HG02852 (cell line): ENCODE results near the gene CSNK1A1.
"Not testable (repeated sequence)": the region's sequence is repeated elsewhere in the genome, so short reads cannot be mapped to it uniquely, and the experiment has no call there.

Experiments used
- ATAC-seq: cut with Tn5 transposase; IDR thresholded peaks from one replicate; pipeline ENCODE4 v1.9.1; 2021; ENCODE audit warnings: mild to moderate bottlenecking, moderate library complexity; ENCODE audit not compliant: unreplicated experiment

The CSNK1A1 gene

DNA sequence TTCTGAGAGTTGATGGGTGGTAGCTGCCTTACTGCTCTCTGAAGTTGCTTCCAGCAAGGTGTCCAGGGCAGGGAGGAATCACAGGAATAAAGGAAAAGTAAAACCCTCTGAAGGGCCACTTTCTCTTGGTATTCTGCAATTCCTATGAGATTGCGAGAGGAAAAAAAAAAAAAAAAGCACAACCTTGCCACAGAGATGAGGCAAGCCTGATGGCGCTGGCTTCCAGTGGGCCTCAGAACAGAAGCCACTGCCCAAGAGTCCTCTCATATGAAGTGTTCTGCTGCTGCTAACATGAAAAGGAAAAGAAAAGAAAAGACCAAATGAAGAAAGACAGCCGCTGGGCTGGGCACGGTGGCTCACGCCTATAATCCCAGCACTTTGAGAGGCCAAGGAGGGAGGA lies 91.3 kb downstream of the CSNK1A1 start:
- no peak for ATAC-seq

- no peak for ATAC-seq
These were observed 93.9 kb downstream of the CSNK1A1 start for GRCh38 chr5:149457393-149457763.

GRCh38 chr5:149456597-149457392 lies 94.4 kb downstream of the CSNK1A1 start:
- ATAC-seq = no peak

GRCh38 chr5:149455889-149456409 lies 95.3 kb downstream of the CSNK1A1 start:
- no peak for ATAC-seq

DNA sequence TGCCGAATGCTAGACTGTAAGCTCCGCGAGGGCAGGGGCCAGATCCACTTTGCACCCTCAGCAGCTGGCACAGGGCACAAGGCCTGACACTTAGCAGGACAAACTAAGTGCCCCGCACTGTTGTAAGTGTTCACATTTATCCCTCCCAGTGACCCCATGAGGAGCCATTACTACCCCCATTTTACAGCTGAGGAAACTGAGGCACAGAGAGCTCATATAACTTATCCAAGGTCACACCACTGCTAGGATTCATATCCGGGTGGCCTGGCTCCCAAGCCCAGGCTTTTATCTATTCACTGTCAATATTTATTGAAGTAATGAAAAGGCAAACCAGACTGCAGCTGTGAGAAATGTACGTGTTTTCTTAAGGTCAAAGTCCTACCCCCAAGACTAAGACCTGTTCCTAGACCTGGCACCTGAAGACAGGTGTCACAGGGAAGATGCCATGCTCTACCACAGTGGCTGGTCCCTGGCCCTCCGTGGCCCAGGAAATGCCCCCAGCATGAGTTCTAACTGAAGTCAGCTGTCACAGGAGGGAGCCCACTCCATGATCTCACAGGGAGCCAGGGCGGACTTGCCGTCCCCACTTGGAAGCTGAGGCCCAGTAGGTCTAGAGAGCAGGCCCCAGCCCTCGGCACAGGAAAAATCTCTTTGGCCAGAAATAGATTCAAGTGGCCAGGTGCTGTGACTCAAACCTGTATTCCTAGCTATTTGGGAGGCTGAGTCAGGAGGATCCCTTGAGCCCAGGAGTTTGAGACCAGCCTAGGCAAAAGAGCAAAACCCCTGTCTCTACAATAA lies 97.4 kb downstream of the CSNK1A1 start:
- ATAC-seq = no peak

DNA sequence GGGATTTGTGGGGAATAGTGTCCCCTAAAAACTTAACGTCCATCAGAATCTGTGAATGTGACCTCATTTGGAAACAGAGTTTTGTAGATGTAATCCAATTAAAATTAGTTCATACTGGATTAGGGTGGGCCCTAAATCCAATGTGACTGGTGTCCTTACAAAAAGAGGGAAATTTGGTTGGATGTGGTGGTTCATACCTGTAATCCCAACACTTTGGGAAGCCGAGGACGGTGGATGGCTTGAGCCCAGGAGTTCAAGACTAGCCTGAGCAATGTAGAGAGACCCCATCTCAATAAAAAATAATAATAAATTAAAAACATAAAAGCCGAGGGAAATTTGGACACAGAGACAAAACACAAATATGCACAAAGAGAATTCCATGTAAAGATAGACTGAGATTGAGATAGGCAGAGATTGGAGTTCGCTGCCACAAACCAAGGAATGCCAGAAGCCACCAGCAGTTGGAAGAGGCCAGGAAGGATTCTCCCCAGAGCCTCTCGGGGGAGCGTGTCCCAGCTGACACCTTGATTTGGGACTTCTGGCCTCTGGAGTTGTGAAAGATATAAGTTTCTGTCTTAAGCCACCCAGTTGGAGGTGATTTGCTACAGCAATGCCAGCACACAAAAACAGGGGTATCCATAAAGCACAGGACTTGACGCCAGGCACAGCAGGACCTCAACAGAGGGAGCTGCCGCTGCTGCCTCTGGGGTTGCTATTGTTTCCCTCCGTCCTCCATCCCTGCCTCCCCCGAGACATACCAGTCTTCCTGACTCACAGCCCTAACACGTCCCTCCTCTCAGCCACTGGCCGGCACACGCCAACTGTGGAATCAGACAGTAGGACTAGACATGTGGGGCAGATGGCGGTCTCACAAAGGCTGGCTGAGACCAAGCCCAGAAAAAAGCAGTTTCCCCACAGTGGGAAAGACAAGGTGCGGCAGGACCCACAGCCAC lies 98.3 kb downstream of the CSNK1A1 start:
- no peak for ATAC-seq

- ATAC-seq = no peak
These were observed 99.1 kb downstream of the CSNK1A1 start for GRCh38 chr5:149452007-149452664.

DNA sequence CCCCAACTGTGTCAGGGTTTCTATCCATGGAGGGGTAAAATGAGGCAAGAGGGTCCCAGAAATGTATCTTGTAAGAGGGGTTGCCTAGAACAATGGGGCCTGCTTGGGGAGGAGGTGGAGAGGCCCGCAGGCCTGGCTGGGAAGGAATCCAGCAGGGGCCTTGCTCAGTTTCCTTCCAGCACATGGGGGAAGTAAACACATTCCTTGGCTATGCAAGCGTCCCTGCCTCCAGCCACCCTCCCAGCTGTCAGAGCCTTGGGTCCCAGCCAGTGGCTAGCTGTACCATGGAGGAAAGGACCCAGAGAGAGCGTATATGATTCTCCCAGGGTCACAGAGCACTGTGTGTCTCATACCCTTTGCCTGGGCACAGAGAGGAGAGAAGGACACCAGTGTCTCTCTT lies 101.0 kb downstream of the CSNK1A1 start:
- no peak for ATAC-seq

- ATAC-seq = no peak
These were observed 102.2 kb downstream of the CSNK1A1 start for GRCh38 chr5:149448831-149449714.

DNA sequence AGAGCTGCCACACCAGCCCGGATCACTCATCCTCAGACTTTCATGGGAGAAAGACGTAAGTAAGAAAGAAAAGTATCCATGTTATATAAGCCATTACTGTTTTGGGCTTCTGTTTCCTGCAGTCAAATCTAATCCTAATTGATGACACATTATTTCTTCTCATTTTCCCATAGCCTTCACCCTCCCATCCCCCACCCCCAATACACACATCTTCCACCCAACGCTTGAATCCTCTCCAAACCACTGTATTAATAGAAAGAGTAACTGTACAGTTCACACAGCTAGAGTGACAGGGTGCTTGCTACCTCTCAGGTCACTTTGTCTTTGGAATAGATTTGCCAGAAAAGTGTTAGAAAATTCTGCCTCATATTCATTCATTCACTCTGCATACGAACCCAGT lies 102.8 kb downstream of the CSNK1A1 start:
- no peak for ATAC-seq

DNA sequence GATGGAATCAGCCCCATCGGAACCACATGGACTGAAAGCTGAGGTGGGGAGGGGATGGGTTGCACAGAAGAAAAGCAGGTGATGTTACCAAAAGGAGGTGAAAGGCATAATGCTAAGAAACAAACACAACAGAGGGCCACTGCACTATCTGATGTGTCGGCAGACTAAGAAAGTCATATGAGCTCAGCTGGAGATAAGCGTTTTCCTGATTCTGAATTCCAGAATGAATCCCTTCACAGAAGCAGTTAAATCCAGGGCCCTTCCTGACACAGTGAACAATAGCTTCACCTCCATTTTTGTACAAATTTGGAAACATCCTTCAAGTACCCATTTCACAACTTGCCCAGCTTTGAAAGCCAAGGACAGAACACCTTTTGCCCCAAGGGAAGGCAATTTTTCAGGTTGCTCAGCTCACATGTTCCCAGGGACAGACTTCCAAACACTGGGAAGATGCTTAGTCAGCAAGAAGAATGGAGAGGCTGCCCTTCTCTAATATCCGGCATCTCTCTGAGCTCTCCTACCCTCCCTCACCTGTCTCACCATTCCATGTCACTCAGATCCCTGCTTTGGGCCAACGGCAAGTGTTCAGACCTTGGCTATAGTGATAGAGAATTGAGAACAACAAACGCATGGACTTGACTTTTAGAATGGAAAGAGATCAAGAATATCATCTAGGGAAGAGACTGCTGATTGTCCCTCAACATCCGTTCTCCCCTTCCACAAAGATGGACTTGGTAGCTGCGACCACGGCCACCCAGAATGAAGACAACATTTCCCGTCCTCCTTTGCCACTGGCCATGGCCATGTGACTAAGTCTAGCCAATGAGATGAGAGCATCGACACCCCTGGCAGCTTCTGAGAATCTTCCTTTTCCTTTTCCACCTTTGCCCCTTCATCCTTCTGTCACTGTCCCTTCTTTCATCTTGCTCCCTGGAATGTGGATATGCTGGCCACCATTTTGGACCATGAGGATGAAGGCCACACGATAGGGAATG lies 103.6 kb downstream of the CSNK1A1 start:
- ATAC-seq = no peak

DNA sequence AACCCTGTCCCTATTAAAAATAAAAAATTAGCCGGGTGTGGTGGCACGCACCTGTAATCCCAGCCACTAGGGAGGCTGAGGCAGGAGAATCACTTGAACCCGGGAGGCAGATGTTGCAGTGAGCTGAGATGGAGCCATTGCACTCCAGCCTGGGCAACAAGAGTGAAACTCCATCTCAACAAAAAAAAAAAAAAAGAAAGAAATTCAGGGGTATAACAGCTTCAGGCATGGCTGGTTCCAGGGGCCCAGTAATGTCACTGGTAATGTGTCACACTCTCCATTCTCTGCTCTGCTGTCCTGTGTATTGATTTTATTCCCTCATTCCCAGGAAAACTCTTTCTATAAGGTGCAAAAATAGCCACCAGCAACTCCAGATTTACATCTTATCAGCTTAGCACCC lies 104.4 kb downstream of the CSNK1A1 start:
- ATAC-seq = not testable (repeated sequence)

DNA sequence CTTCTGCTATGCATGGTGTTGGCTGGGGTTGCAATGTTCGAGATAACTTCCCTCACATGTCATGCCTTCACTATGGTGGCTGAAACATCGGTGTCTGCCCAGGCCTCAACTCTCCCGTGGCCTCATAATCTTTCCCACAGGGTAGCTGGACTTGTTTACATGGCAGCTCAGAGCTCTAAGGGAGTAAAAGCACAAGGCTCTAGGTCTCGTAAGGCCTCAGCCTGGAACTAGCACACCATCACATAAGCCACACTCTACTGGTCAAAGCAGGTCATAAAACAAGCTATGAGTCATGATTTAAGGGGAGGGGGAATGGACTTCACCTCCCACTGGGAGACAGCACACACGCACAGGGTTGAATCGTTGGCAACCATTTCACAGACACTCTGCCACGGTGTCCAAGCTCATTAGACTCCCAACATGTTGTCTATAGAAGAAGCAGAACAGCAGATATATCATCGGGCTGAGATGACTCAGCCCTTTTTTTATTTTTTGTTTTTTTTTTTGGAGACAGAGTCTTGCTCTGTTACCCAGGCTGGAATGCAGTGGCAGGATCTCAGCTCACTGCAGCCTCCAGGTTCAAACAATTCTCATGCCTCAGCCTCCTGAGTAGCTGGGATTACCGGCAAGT lies 105.4 kb downstream of the CSNK1A1 start:
- ATAC-seq = no peak

DNA sequence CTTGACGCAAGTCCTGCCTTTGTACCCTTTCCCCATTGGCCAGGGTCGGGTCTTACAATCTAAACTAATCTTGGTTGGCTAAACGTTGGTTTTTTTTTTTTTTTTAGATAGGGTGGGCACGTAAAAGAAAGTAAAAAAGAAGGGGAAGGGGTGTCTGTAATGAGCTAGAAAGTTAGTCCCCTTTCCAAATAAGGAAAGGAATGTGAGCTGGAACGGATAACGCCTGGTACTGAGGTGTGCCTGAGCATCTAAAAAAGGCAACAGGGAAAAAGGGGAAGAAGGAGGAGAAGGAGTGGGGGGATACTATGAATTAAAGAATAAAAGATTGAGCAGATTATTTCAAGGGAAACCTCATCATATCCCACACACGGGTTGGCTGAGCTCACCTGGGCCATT lies 105.9 kb downstream of the CSNK1A1 start:
- no peak for ATAC-seq

DNA sequence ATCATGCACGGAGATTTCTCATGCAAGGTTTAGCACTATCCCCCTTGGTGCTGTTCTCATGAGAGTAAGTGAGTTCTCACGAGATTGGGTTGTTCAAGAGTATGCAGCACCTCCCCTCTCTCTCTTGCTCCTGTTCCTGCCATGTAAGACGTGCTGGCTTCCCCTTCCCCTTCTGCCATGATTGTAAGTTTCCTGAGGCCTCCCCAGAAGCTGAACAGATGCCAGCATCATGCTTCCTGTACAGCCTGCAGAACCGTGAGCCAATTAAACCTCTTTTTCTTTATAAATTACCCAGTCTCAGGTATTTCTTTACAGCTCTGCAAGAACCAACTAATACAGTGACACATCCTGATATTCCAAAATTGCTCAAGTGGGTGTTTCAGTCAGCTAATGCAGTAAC lies 106.8 kb downstream of the CSNK1A1 start:
- ATAC-seq = not testable (repeated sequence)

- no peak for ATAC-seq
These were observed 108.0 kb downstream of the CSNK1A1 start for GRCh38 chr5:149443210-149443609.

GRCh38 chr5:149442563-149443182 lies 108.6 kb downstream of the CSNK1A1 start:
- ATAC-seq = peak; percentile 75
